NCI-H2081 (cell line): ENCODE data around the gene CNPY1.

ENCODE experiments used
- DNase-seq, 2 experiments: peaks; one replicate each; lab custom pipeline; 2025; lab: John Stamatoyannopoulos, UW

CNPY1 gene

GRCh38 chr7:155488483-155489127, 57.8 kb downstream of the CNPY1 start:
- no peak for DNase-seq

- no peak for DNase-seq
These were observed 58.6 kb downstream of the CNPY1 start for GRCh38 chr7:155487509-155488482.

- DNase-seq = no peak
These were observed 59.4 kb downstream of the CNPY1 start for GRCh38 chr7:155486783-155487508.

GRCh38 chr7:155484483-155485399, 61.6 kb downstream of the CNPY1 start:
- DNase-seq = no peak

- no peak for DNase-seq
These were observed 62.5 kb downstream of the CNPY1 start for GRCh38 chr7:155483868-155484325.

- no peak for DNase-seq
These were observed 63.1 kb downstream of the CNPY1 start for GRCh38 chr7:155483245-155483644.

GRCh38 chr7:155482511-155483183, 63.7 kb downstream of the CNPY1 start:
- DNase-seq = no peak

- DNase-seq = no peak
These were observed 64.6 kb downstream of the CNPY1 start for GRCh38 chr7:155481764-155482163.

- DNase-seq = no peak
These were observed 68.9 kb downstream of the CNPY1 start for GRCh38 chr7:155477476-155477875.

GRCh38 chr7:155471718-155472117, 74.6 kb downstream of the CNPY1 start:
- no peak for DNase-seq

- no peak for DNase-seq
These were observed 75.4 kb downstream of the CNPY1 start for GRCh38 chr7:155470686-155471638.

- DNase-seq = no peak
These were observed 76.2 kb downstream of the CNPY1 start for GRCh38 chr7:155470186-155470487.

GRCh38 chr7:155469311-155470185, 76.8 kb downstream of the CNPY1 start:
- DNase-seq = no peak

GRCh38 chr7:155468785-155469148, 77.6 kb downstream of the CNPY1 start:
- no peak for DNase-seq

GRCh38 chr7:155467846-155468784, 78.2 kb downstream of the CNPY1 start:
- DNase-seq = no peak

GRCh38 chr7:155466814-155467733, 79.3 kb downstream of the CNPY1 start:
- peak; percentile 46 to 51 for DNase-seq
